Stimulated activated effector memory CD8-positive, alpha-beta T cell treated with anti-CD3 and anti-CD28 coated beads, Interleukin-12 subunit alpha, Interleukin-12 subunit beta, amount 100 ng/mL, for 72 hours (primary cell): Measurements from ENCODE around the gene CCR1.

Experiments
- ATAC-seq: fragments of 150-1000 bp; cut with Tn5 transposase; 2 replicates; pipeline ENCODE4 v1.10.0; 2021
- DNase-seq, 2 donors: peaks; one replicate each; pipeline ENCODE4 v3.0.0; 2021 to 2022; ENCODE audit warnings: low spot score in 2 of 2
- H3K27ac Mint-ChIP-seq: one replicate; pipeline ENCODE4 v1.8.0; 2022; ENCODE audit warnings: mild to moderate bottlenecking, mixed read lengths
- H3K36me3 Mint-ChIP-seq: one replicate; pipeline ENCODE4 v1.8.0; 2022; ENCODE audit warnings: mild to moderate bottlenecking, mixed read lengths
- H3K4me1 Mint-ChIP-seq: one replicate; pipeline ENCODE4 v1.8.0; 2022; ENCODE audit warnings: mixed read lengths
- H3K4me3 Mint-ChIP-seq: one replicate; pipeline ENCODE4 v1.8.0; 2022; ENCODE audit warnings: mild to moderate bottlenecking, mixed read lengths
- H3K9me3 Mint-ChIP-seq: one replicate; pipeline ENCODE4 v1.8.0; 2022; ENCODE audit warnings: mixed read lengths

The CCR1 gene

DNA sequence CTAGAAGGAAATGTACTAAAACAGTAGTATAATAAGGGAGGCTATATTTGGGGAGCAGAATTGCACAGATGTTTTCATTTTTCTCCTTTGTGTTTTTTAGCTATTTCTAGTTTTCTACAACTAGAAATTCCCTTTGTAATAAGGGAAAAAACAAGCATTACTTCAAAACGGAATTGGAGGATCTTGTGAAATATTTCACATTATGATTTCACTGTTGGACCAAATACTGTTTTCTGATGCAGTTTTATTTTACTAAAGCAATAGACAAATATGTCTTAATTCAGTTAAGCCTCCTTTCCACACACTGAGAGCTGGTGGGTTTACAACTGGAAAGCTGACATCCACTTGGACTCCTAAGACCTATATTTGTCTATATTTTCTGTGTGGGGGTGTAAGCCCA is 7.3 kb downstream of the CCR1 start:
- no peak overlapping the region for H3K27ac Mint-ChIP-seq
- peaks cover 41% of the 10 kb centered on the region for H3K4me1 Mint-ChIP-seq
- peaks cover 37% of the 10 kb centered on the region for H3K36me3 Mint-ChIP-seq

DNA sequence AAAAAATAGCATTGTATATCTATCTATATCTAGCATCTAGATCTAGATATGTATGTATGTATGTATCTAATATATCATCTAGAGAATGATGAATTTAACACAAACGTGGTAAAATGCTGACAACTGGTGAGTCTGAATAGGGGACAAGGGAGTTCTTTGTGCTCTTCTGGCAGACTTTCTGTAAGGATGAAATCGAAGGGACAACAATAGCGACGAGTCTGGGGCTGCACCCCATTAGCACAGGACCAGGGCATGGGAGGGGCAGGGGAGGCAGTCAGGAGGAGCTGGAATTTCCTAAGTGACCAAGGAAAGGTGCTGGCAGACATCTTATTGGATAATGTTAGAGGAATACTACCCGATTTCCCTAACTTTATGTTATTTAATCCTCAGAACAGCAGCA is 7.9 kb downstream of the CCR1 start:
- H3K9me3 Mint-ChIP-seq: peaks cover 6% of the 10 kb centered on the region
- DNase-seq (no peak), ATAC-seq (no peak)
- no peak overlapping the region for H3K4me3 Mint-ChIP-seq
- H3K4me1 Mint-ChIP-seq: peaks cover 35% of the 10 kb centered on the region
- H3K36me3 Mint-ChIP-seq: peaks cover 37% of the 10 kb centered on the region
- H3K27ac Mint-ChIP-seq: no peak overlapping the region

More for the DNA sequence above, 7.3 kb downstream of the CCR1 start:
- DNase-seq: no peak
- H3K4me3 Mint-ChIP-seq: no peak overlapping the region
- peaks cover 5% of the 10 kb centered on the region for H3K9me3 Mint-ChIP-seq
- ATAC-seq: no peak

DNA sequence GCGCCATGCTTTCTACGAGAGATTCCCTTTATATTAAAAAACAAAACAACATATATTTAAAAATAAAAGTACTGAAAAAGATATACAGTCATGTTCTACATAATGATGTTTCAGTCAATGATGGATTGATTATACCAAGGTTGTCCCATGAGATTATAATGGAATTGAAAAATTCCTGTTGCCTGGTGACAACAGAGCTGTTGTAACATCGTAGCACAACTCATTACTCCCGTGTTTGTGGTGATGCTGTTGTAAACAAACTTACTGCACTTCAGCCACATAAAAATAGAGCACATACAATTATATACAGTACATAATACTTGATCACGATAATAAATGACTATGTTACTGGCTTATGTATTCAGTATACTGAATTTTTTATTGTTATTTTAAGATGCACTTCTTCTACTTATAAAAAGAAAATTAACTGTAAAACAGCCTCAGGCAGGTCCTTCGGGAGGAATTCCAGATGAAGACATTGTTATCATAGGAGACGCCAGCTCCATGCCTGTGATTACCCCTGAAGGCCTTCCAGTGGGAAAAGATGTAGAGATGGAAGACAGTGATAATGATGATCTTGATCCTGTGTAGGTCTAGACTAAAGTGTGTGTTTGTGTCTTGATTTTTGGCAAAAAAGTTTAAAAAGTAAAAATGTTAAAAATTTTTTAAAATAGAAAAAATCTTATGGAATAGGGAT is 11.7 kb downstream of the CCR1 start:
- H3K27ac Mint-ChIP-seq: no peak overlapping the region

DNA sequence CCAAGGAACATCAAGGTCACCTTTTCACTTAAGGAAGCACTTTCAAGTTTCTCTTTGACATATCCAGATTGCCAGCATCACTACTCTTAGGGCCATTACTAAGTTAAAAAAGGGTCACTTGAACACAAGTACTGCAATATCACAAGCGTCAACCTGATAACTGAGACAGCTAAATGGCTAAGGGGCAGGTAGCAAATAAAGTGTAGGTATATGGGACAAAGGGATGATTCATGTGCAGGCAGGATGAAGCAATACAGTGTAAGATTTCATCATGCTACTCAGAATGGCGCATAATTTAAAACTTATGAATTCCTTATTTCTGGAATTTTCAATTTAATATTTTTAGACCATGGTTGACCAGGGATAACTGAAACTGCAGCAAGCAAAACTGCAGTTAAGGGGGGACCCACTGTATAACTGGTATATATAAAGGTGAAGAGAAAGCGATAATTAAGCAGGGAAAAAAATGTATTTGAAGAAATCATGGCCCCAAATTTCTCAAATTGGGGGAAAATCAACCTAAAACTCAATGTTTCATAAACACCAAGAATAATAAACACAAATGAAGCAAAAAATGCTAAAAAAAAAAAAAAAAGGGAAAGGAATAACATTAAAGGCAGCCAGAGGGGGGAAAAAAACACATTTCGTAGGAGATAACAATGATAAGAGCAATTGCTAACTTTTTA is 13.1 kb downstream of the CCR1 start:
- ATAC-seq (no peak), DNase-seq (no peak)
- Mint-ChIP-seq H3K4me1 (peaks cover 13% of the 10 kb centered on the region), H3K36me3 (peaks cover 5% of the 10 kb centered on the region), H3K4me3 (no peak overlapping the region), H3K27ac (peak overlapping the region; percentile 48), H3K9me3 (peaks cover 21% of the 10 kb centered on the region)

More for the DNA sequence above, 11.7 kb downstream of the CCR1 start:
- Mint-ChIP-seq H3K4me3 (no peak overlapping the region), H3K36me3 (peaks cover 9% of the 10 kb centered on the region), H3K9me3 (peaks cover 21% of the 10 kb centered on the region), H3K4me1 (peaks cover 19% of the 10 kb centered on the region)
- ATAC-seq (no peak), DNase-seq (no peak)

DNA sequence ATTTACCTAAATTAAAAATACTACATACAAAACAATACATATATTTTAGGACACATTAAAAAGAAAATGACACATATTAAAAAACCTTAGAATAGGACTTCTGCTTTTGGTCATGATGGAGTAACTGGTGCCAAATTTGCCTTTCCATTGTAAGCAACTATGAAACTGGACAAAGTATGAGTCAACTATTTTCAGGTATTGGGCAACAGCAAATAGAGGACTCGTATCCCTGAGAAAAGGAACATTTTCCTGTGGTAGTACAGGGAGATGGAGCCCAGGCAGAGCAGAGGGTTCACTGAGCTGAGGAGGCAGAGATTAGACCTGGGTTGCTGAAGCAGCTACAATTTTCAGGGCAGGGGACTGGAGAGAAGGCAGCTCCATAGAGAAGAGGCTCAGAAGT is 14.7 kb downstream of the CCR1 start:
- DNase-seq: no peak
- H3K27ac Mint-ChIP-seq: no peak overlapping the region
- H3K4me1 Mint-ChIP-seq: peaks cover 12% of the 10 kb centered on the region
- ATAC-seq: no peak
- peaks cover 19% of the 10 kb centered on the region for H3K9me3 Mint-ChIP-seq
- H3K36me3 Mint-ChIP-seq: no peaks in the 10 kb centered on the region
- H3K4me3 Mint-ChIP-seq: no peak overlapping the region

DNA sequence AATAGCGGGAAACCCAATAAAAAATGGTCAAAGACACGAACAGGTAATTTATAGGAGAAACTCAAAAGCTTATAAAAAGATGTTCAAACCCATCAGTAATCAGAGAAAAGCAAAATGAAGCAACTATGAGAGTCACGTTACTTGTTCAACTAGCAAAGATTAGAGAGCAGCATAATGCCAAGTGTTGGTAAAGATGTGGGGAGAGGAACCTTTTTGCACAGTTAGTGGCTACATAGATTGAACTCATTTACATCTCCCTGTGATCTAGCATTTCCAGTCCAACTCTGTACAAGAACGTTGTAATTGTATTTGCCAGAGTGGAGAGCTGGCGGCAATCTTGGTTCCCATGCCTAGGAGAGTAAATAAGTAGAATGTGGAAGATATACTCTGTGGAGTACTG is 15.2 kb downstream of the CCR1 start:
- Mint-ChIP-seq H3K9me3 (peaks cover 15% of the 10 kb centered on the region), H3K27ac (no peak overlapping the region)

DNA sequence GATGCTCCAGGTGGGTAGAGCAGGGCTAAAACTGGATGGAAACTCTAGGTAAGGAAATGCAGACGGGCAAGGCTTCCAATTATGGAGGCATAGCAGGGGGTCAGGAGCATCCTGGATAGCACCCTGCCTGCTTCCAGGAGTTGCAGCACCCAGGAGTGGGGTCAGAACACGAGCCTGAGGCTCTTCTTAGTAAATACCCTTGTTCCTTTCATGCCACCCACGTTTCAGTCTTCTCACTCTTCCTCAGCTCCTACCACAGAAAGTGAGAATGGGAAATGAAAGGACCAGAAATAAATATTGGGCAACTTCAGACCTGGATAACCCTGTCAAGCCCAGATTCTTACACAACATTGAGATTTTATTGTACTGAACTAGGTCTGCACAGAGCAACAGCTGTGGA is 16.4 kb downstream of the CCR1 start:
- Mint-ChIP-seq H3K9me3 (peaks cover 15% of the 10 kb centered on the region), H3K36me3 (no peaks in the 10 kb centered on the region), H3K27ac (no peak overlapping the region), H3K4me3 (no peak overlapping the region), H3K4me1 (peaks cover 29% of the 10 kb centered on the region)
- no peak for DNase-seq
- no peak for ATAC-seq

More for the DNA sequence above, 15.2 kb downstream of the CCR1 start:
- H3K4me3 Mint-ChIP-seq: no peak overlapping the region
- no peaks in the 10 kb centered on the region for H3K36me3 Mint-ChIP-seq
- DNase-seq (no peak), ATAC-seq (no peak)
- peaks cover 17% of the 10 kb centered on the region for H3K4me1 Mint-ChIP-seq

DNA sequence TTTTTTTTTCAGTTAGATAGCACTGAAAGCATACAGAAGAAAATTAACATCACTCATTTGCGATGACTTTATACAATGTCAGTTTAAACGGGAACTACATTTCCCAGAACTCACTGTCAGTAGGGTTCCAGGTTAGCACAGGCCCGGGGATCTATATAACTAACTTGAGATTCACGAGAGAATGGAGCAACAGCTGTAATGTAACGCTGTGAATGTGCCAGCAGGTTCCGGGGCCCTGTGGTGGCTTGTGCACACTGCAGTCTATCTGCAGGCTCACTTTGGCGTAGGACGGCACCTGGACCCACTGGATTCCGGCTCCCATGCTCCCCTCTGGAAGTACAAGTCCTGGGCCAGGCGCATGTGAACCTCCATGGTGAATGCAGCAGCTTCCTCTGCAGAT is 19.4 kb downstream of the CCR1 start:
- no peak for DNase-seq
- Mint-ChIP-seq H3K9me3 (peaks cover 5% of the 10 kb centered on the region), H3K36me3 (no peaks in the 10 kb centered on the region), H3K4me3 (no peak overlapping the region), H3K4me1 (peaks cover 37% of the 10 kb centered on the region), H3K27ac (no peak overlapping the region)
- no peak for ATAC-seq

DNA sequence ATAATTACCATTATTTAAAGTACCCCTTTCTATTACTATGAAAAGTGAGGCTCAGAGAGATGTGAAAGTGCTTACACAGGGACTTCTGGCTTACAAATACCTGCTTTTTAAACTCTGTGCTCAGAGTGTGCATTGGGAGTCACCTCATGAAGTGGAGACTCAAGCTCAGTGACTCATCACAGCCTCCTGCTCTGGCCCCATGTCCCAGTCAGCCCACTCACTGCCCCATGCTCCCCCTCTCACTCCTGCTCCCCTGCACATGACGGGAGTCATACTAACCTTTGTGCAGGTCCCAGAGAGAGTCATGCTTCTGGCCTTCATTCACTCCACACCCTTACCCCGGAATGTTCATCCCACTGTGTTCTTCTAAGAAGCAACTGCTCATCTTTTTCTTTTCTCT is 20.2 kb downstream of the CCR1 start:
- ATAC-seq (peak; percentile 76), DNase-seq (no peak)
- H3K9me3 Mint-ChIP-seq: peaks cover 3% of the 10 kb centered on the region

DNA sequence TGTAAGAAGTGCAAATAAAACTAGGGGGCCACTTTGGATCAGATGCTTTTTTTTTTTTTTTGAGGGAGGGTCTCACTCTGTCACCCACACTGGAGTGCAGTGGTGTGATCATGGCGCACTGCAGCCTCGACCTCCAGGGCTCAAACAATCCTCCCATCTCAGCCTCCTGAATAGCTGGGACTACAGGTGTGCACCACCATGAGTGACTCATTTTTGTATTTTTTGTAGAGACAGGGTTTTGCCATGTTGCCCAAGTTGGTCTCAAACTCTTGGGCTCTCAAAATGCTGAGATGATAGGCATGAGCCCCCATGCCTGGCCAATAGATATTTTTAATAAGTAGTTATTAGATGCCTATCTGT is 20.8 kb downstream of the CCR1 start:
- Mint-ChIP-seq H3K4me1 (peaks cover 41% of the 10 kb centered on the region), H3K9me3 (peaks cover 2% of the 10 kb centered on the region), H3K4me3 (peak overlapping the region; percentile 22), H3K27ac (peak overlapping the region; percentile 20), H3K36me3 (no peaks in the 10 kb centered on the region)
- DNase-seq: no peak
- peak; percentile 9 for ATAC-seq

More for the DNA sequence above, 20.2 kb downstream of the CCR1 start:
- peak overlapping the region; percentile 20 for H3K27ac Mint-ChIP-seq
- peak overlapping the region; percentile 22 for H3K4me3 Mint-ChIP-seq
- H3K4me1 Mint-ChIP-seq: peaks cover 35% of the 10 kb centered on the region
- no peaks in the 10 kb centered on the region for H3K36me3 Mint-ChIP-seq

DNA sequence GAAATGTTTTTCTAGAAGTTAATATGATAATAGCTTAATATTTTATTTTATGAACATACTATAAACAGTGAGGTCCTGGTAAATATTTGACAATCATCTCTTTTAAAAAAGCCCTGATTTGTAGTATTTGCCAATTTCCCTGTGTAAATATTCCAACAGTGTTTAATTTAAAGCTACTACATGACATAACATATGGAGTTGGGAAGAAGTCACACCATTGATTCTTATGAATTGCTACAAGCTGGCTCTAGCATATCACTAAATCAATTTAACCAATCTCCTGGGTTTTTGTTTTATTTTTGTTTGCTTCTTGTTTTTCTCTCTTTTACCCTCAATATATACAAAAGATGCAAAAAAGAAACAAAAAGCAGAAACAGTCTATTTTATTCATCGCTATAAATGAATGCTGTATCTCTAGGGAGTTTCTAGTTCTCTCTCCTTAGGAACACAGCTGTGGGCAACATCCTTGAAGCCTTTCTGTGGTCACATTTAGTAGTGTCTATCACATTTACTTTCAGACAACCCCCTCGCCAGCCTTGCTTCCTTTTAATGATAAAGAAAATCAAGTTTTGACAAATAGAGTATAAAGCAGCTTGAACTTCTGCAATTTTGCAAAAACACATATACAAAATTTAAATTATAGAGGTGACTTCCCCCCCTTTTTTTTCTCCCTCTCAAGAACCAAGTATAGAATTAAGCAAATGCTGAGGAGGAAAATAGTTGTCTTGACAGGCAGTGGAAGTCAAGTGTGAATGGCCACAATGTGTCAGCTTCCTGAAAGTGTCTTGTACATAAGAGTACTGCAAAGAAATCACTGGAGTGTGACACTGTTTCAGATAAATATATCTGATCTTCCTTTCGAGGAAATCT is 21.4 kb downstream of the CCR1 start:
- Mint-ChIP-seq H3K4me1 (peaks cover 39% of the 10 kb centered on the region), H3K27ac (peak overlapping the region; percentile 20), H3K9me3 (peaks cover 2% of the 10 kb centered on the region), H3K36me3 (no peaks in the 10 kb centered on the region), H3K4me3 (peak overlapping the region; percentile 22)
- peak; percentile 85 for ATAC-seq
- DNase-seq: no peak

DNA sequence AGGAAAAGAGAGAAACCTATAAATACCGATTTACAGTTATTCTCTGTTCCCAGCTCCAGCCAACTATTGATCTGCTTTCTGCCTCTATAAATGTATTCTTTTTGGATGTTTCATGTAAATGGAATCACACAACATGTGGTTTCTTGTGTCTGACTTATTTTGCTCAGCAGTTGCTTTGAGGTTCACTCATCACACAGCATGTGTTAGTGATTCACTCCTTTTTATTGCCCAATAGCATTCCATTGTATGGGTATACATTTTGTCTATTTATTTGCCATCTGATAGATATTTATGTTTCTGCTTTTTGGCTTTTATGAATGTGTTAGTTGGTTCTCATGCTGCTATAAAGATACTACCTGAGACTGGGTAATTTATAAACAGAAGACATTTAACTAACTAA is 23.6 kb downstream of the CCR1 start:
- peaks cover 35% of the 10 kb centered on the region for H3K4me1 Mint-ChIP-seq
- DNase-seq: no peak
- H3K27ac Mint-ChIP-seq: peak overlapping the region; percentile 32
- no peaks in the 10 kb centered on the region for H3K36me3 Mint-ChIP-seq
- H3K4me3 Mint-ChIP-seq: no peak overlapping the region
- peaks cover 2% of the 10 kb centered on the region for H3K9me3 Mint-ChIP-seq
- ATAC-seq: peak; percentile 85

DNA sequence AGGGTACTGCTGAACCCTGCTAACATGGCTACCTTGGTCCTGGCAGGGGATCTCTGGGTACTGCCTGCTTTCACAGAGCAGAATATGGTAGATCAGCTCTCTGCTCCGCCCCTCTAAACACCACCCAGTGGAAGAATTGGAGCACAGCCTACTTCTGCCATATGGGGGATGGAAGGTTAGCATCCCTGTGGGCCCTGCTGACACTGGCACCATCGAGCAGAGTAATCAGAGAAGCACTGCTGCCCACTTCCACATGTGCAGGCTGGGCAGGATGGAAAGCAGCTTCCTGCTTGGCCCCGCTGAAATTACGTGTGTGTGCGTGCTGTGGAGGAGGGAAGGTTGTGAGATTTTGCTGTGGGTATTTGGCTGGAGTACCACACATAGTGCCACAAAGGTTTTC is 24.8 kb downstream of the CCR1 start:
- no peak overlapping the region for H3K4me3 Mint-ChIP-seq
- H3K36me3 Mint-ChIP-seq: no peaks in the 10 kb centered on the region
- H3K9me3 Mint-ChIP-seq: peaks cover 2% of the 10 kb centered on the region
- no peak overlapping the region for H3K27ac Mint-ChIP-seq
- no peak for DNase-seq
- peaks cover 34% of the 10 kb centered on the region for H3K4me1 Mint-ChIP-seq
- no peak for ATAC-seq

DNA sequence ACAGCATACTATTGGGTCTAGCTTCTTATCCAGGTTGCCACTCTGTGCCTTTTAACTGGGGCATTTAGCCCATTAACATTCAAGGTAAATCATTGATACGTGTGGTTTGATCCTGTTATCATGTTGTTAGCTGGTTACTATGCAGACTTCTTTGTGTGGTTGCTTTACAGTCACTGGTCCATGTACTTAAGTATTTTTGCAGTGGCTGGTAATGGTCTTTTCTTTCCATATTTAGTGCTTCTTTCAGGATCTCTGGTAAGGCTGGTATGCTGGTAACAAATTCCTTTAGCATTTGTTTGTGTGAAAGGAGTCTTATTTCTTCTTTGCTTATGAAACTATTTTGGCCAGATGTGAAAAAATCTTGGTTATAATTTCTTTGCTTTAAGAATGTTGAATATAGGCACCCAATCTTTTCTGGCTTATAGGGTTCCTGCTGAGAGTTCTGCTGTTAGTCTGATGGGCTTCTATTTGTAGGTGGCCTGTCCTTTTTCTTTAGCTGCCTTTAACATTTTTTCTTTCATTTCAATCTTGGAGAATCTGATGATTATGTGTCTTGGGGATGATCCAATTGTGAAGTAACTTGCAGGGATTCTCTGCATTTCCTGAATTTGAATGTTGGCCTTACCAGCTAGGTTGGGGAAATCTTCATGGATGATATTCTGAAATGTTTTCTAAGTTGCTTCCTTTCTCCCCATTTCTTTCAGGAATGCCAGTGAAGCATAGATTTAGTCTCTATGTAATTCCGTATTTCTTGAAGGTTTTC is 39.3 kb downstream of the CCR1 start:
- Mint-ChIP-seq H3K9me3 (peaks cover 10% of the 10 kb centered on the region), H3K4me1 (no peaks in the 10 kb centered on the region), H3K4me3 (no peak overlapping the region), H3K27ac (no peak overlapping the region), H3K36me3 (no peaks in the 10 kb centered on the region)
- no peak for ATAC-seq
- DNase-seq: no peak

DNA sequence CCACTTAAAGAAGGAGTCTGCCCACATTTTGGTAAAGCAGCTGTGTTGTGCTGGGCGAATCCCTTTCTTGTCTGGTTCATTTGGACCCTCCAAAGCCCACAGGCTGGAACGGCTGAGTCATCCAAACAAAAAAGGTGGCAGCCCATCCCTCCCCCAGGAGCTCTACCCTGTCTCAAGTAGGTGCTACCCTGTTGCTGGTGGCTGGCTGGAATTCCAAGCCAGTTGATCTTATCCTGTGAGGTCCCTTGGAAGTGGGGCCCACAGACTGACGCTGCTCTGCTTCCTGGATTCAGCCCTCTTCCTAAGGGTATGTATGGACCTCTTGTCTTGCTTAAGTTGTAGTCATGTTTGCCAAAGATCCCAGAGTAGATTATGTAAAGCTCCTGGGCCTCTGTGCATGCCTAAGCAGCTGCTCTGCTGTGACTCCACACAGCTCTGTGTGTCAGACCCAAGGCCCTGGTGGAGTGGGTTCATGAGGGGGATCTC is 44.5 kb downstream of the CCR1 start:
- DNase-seq: no peak
- Mint-ChIP-seq H3K36me3 (no peaks in the 10 kb centered on the region), H3K9me3 (peaks cover 10% of the 10 kb centered on the region), H3K4me1 (peaks cover 9% of the 10 kb centered on the region), H3K4me3 (no peak overlapping the region), H3K27ac (no peak overlapping the region)
- no peak for ATAC-seq
